GM18951 (cell line): ENCODE results near the gene PRTFDC1.

Experiments used
- POLR2A ChIP-seq: IDR thresholded peaks from 4 replicates; pipeline ENCODE4 v1.6.1; 2011; ENCODE audit warnings: mild to moderate bottlenecking; ENCODE audit not compliant: insufficient read length, insufficient read depth; ENCODE audit errors: extremely low read depth
- in situ Hi-C: fragments of 300-500 bp; cut with MboI; formaldehyde crosslinking; loops from one replicate; pipeline ENCODE4 v1.12.0; 2022; ENCODE audit warnings: low sequenced_read_pairs, mixed read lengths, inconsistent platforms; ENCODE audit not compliant: unreplicated experiment

The PRTFDC1 gene

GRCh38 chr10:24883176-24883575 is 69.2 kb downstream of the PRTFDC1 start:
- in situ Hi-C loops = no loop called here
- TF ChIP-seq POLR2A = no peak

- in situ Hi-C loops = no loop called here
- TF ChIP-seq POLR2A = no peak
Measured at GRCh38 chr10:24882047-24882698, 70.2 kb downstream of the PRTFDC1 start.

DNA sequence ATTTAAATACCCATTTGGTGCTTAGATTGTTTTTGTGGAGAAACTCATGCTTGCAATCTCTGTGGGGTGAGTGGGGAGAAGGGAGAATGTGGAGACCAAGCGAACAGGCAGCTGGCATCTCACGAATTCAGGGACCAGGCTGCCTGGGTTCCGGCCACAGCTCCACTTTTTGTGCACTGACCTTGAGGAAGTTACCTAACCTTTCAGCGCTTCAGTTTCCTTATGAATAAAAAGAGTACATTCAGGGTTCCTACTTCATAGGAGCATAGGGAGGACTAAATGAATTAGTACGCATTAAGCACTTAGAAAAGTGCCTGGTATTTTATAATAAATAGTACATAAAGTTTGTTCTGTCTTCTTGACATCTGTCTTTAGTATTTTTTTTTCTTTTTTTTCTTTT is 72.5 kb downstream of the PRTFDC1 start:
- in situ Hi-C loops = no loop called here

DNA sequence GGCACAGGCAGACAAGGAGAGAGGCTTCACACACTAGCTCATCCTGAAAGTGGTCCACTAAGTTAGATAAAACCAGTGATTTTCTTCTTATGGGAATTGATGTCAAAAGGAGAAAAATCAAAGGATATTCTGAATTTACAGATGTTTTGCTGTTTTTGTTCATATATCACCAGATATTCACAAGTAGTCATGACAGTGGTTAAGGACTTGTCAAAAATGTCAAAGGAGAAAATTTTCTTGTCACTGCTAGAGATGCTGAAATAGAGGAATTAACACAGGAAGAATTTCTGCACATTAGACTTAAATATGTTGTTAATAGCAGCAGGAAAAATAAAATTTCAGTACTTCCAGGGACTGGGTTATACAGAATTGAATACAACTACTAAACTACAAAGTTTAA is 78.3 kb downstream of the PRTFDC1 start:
- in situ Hi-C loops = no loop called here
- TF ChIP-seq POLR2A = no peak

More for the DNA sequence above, 72.5 kb downstream of the PRTFDC1 start:
- TF ChIP-seq POLR2A = no peak

- in situ Hi-C loops = no loop called here
- no peak for TF ChIP-seq POLR2A
Measured at GRCh38 chr10:24873281-24873683, 79.1 kb downstream of the PRTFDC1 start.

- TF ChIP-seq POLR2A = no peak
- in situ Hi-C loops = no loop called here
Measured at GRCh38 chr10:24872790-24873182, 79.6 kb downstream of the PRTFDC1 start.

- in situ Hi-C loops = no loop called here
- no peak for TF ChIP-seq POLR2A
Measured at GRCh38 chr10:24872049-24872789, 80.2 kb downstream of the PRTFDC1 start.

- in situ Hi-C loops = no loop called here
- no peak for TF ChIP-seq POLR2A
Measured at GRCh38 chr10:24871011-24871935, 81.1 kb downstream of the PRTFDC1 start.

DNA sequence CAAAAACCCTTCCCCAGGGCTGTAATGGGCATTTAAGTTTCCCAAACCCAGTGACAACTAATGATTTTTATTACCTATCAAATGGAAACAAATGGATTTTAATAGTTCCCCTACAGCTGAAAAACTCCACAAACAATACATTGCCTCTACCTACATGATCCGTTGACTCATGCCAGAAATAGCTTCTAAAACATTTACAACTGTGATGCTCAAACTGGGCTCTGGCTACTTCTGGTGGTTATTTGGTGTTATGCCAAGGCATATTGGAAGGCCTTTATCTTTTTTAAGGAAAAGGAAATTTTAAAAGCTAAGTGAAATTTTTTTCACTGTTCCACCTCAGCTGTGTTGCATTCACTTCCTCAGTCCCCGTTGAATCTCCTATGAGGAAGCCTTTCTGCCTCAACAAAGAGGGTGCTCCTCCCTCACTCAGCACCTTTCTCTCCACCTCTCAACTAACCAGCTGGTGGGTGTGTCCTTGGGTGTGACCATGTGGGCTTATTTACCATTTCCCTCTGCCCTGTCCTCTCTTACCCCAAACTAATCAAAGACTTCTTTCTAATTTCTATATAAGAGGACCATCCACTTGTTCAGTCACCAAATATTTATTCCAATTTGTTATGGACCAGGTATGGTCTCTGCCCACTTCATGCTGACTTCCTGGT is 82.9 kb downstream of the PRTFDC1 start:
- in situ Hi-C loops = no loop called here

DNA sequence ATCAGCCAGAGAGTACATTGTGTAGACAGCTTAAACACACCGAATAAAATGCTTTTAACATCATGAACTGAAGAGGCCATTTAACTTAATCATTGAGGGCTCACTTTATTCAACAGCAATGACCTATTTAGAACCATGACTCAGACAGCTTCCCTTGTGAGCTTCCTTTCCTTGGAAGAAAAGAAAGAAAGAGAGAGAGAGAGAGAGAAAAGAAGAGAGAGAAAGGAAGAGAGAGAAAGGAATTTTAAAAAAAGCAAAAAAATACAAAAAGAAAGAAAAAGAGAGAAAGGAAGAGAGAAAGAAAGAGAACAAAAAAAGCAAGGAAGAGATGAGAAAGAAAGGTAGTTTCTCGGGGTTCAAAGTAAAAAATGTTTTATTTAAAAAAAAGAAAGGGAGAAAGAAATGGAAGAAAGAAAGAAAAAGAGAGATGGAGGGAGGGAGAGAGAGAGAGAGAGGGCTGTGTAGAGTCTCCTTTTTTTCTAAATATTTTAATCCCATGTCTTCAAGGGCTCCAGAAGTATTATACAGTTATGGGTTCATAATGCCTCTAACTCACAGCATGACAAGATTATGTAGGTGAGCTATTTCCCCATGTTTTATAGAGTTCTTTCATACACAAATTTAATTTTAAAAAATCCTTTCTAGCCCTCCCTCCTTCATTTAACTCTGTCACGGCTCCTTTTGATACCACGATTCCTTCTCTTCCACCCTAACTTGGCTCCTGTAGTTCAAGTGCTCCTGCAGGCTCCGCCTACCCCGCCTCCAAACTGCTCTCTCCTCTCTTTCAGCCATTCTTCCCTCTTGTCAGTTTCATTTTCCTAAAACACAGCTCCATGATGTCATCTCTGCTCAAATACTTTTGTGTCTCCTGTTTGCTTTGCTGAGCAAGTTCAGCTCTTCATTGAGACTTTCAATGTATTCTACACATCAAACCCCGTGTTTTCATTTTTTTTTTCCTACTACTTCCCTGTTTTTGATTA is 85.5 kb downstream of the PRTFDC1 start:
- in situ Hi-C loops = no loop called here
- TF ChIP-seq POLR2A = no peak

More for the DNA sequence above, 82.9 kb downstream of the PRTFDC1 start:
- no peak for TF ChIP-seq POLR2A

DNA sequence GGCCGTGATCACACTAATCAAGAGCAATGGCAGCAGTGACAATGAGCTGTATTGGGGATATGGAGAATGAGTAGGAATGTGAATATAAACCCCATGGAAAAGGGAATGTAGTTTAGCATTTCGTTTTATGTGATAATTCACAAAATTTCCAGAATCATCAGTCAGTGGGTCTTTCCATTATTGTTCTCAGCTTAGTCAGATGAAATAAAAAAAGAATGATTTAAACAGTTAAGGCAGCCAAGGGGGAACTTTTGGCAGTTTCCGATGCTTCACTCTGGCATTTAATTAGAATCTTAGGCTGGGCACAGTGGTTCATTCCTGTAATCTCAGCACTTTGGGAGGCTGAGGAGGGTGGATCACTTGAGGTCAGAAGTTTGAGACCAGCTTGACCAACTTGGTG is 86.6 kb downstream of the PRTFDC1 start:
- TF ChIP-seq POLR2A = no peak
- in situ Hi-C loops = no loop called here

DNA sequence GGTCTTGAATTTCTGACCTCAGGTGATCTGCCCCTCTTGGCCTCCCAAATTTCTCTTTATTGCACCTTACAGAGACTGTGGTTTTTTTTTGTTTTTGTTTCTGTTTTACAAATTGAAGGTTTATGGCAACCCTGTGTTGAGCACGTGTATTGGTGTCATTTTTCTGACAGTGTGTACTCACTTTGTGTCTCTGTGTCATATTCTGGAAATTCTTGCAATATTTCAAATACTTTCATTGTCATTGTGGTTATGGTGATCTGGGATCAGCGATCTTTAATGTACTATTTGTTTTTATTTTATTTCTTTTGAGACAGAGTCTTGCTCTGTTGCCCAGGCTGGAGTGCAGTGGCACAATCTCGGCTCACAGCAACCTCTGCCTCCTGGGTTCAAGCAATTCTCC is 89.8 kb downstream of the PRTFDC1 start:
- TF ChIP-seq POLR2A = no peak
- in situ Hi-C loops = no loop called here
